ENCODE measurements around the gene EVC2. TPM values are rescaled to one million over a fixed set of nuclear protein-coding genes. Genes with fewer than 3 reads are reported as not detected.

The EVC2 gene
- total RNA-seq, 4 donors from 2014 or later = 15.7 to 24.5 (median 17.2) TPM

DNA sequence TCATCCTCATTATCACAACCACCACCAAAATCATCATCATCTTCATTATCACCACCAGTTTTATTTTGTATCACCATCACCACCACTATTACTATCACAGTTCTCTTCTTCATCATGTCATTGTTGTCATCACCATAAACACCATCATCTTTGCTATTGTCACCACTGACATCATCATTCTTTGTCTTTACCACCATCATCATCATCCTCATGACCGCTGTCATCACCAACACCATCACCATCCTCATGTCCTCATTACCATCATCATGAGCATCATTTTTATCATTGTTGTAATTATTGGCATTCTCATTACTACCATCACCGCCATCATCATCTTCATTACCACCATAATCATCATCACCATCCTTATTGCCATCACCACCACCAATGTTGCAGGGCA lies 34.0 kb upstream of the EVC2 start:
- Histone ChIP-seq H3K4me1 (peaks cover 3 to 5% of the 10 kb centered on the region in 2 donors), H3K9me3 (no peaks in the 10 kb centered on the region), H3K4me3 (replicated peaks in 1 of 3) (no peak overlapping the region), H3K36me3 (peaks cover 3 to 12% of the 10 kb centered on the region in 2 donors), H3K27ac (no peak overlapping the region), H3K27me3 (no peaks in the 10 kb centered on the region)
- DNase-seq = no peak
- TF ChIP-seq, protein P1, sequence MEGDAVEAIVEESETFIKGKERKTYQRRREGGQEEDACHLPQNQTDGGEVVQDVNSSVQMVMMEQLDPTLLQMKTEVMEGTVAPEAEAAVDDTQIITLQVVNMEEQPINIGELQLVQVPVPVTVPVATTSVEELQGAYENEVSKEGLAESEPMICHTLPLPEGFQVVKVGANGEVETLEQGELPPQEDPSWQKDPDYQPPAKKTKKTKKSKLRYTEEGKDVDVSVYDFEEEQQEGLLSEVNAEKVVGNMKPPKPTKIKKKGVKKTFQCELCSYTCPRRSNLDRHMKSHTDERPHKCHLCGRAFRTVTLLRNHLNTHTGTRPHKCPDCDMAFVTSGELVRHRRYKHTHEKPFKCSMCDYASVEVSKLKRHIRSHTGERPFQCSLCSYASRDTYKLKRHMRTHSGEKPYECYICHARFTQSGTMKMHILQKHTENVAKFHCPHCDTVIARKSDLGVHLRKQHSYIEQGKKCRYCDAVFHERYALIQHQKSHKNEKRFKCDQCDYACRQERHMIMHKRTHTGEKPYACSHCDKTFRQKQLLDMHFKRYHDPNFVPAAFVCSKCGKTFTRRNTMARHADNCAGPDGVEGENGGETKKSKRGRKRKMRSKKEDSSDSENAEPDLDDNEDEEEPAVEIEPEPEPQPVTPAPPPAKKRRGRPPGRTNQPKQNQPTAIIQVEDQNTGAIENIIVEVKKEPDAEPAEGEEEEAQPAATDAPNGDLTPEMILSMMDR (IDR thresholded peaks at IDR 0.05) = no peak
- no peak for TF ChIP-seq POLR2A (IDR thresholded peaks at IDR 0.05)
- 95 to 97% methylated on average over 2 of the region's 2 CpGs for WGBS, 2 donors
- intact Hi-C loops (cut with DNase I) = no loop called here

GRCh38 chr4:5738061-5738460 lies 29.7 kb upstream of the EVC2 start:
- no peak for DNase-seq
- TF ChIP-seq, protein P1 (IDR thresholded peaks at IDR 0.05) = no peak
- TF ChIP-seq POLR2A (IDR thresholded peaks at IDR 0.05) = no peak
- intact Hi-C loops (cut with DNase I) = no loop called here
- Histone ChIP-seq H3K36me3 (peaks cover 3 to 5% of the 10 kb centered on the region in 2 donors), H3K4me1 (no peaks in the 10 kb centered on the region), H3K27ac (no peak overlapping the region), H3K9me3 (no peaks in the 10 kb centered on the region), H3K27me3 (no peaks in the 10 kb centered on the region), H3K4me3 (replicated peaks in 1 of 3) (no peak overlapping the region)
- WGBS, 2 donors = 100% methylated on average over 2 of the region's 2 CpGs

- Histone ChIP-seq H3K4me3 (replicated peaks in 1 of 3) (no peak overlapping the region), H3K9me3 (no peaks in the 10 kb centered on the region), H3K4me1 (no peaks in the 10 kb centered on the region), H3K27me3 (no peaks in the 10 kb centered on the region), H3K36me3 (peaks cover 0 to 4% of the 10 kb centered on the region in 2 donors), H3K27ac (no peak overlapping the region)
- TF ChIP-seq POLR2A (IDR thresholded peaks at IDR 0.05) = no peak
- TF ChIP-seq, protein P1 (IDR thresholded peaks at IDR 0.05) = no peak
- 92 to 96% methylated on average over 3 of the region's 3 CpGs for WGBS, 2 donors
- intact Hi-C loops (cut with DNase I) = no loop called here
- DNase-seq = no peak
Observed at GRCh38 chr4:5735463-5735862, 27.1 kb upstream of the EVC2 start.

DNA sequence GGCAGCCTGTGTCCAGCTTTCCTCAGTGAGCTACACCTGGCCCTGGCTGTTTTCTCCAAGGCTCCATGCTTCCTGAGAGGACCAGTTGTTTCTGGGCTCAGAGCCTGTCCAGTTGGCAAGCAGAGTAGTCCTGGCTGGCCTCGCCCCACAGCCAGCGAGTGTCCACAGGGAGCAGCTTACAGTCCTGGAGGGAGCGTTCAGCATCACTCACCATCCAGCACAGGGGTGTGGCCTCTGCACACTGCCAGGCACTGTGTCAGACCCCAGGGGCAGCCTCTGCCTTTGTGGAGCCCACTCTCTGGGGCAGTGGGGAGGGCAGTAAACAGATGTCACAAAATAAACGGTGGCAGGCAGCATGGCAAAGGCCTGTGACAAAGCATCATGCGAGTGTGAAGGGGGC lies 26.5 kb upstream of the EVC2 start:
- TF ChIP-seq POLR2A (IDR thresholded peaks at IDR 0.05) = no peak
- TF ChIP-seq, protein P1 (IDR thresholded peaks at IDR 0.05) = no peak
- no peaks in the 10 kb centered on the region for H3K4me1 ChIP-seq
- H3K4me3 ChIP-seq (replicated peaks in 1 of 3) = no peak overlapping the region
- H3K27ac ChIP-seq = no peak overlapping the region
- H3K27me3 ChIP-seq = no peaks in the 10 kb centered on the region
- intact Hi-C loops (cut with DNase I) = no loop called here
- H3K9me3 ChIP-seq = no peaks in the 10 kb centered on the region
- no peak for DNase-seq
- H3K36me3 ChIP-seq = peaks cover under 1 to 4% of the 10 kb centered on the region in 2 donors
- 87 to 93% methylated on average over 2 to 5 of the region's 5 CpGs for WGBS, 2 donors

DNA sequence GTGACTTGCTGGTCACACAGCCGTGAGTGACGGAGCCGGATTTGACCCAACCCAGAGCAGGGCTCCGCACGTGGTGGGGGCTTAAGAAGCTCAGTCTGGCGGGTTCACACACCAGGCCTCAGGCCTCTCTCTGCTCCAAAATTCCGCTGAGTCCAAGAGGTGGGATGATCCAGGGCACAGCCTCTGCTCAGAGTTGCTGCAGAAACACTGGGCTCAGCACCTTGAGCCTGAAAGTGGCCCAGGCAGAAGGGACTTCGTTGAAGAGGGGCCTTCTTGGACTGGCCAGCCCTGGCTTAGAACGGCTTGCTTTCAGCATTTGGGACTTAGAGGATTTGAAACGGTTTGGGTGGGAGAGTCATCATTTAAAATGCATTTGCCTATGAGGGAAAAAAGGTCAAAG lies 23.8 kb upstream of the EVC2 start:
- WGBS, 2 donors = 90 to 91% methylated on average over 10 of the region's 10 CpGs
- no peak for DNase-seq
- Histone ChIP-seq H3K36me3 (peaks cover 4 to 8% of the 10 kb centered on the region in 2 donors), H3K27ac (no peak overlapping the region), H3K4me3 (replicated peaks in 1 of 3) (no peak overlapping the region), H3K27me3 (no peaks in the 10 kb centered on the region), H3K9me3 (no peaks in the 10 kb centered on the region), H3K4me1 (no peaks in the 10 kb centered on the region)
- intact Hi-C loops (cut with DNase I) = no loop called here
- TF ChIP-seq, protein P1 (IDR thresholded peaks at IDR 0.05) = no peak
- no peak for TF ChIP-seq POLR2A (IDR thresholded peaks at IDR 0.05)
